GM20431 (cell line): ENCODE results near the gene CAT.

ENCODE experiments used
- in situ Hi-C: fragments of 300-500 bp; cut with MseI, MboI; formaldehyde crosslinking; loops from one replicate; pipeline ENCODE4 v1.15.0; 2020; ENCODE audit warnings: low sequenced_read_pairs; ENCODE audit not compliant: unreplicated experiment

The CAT gene

GRCh38 chr11:34512840-34513681 is 74.3 kb downstream of the CAT start:
- in situ Hi-C loops, result no loop called here

DNA sequence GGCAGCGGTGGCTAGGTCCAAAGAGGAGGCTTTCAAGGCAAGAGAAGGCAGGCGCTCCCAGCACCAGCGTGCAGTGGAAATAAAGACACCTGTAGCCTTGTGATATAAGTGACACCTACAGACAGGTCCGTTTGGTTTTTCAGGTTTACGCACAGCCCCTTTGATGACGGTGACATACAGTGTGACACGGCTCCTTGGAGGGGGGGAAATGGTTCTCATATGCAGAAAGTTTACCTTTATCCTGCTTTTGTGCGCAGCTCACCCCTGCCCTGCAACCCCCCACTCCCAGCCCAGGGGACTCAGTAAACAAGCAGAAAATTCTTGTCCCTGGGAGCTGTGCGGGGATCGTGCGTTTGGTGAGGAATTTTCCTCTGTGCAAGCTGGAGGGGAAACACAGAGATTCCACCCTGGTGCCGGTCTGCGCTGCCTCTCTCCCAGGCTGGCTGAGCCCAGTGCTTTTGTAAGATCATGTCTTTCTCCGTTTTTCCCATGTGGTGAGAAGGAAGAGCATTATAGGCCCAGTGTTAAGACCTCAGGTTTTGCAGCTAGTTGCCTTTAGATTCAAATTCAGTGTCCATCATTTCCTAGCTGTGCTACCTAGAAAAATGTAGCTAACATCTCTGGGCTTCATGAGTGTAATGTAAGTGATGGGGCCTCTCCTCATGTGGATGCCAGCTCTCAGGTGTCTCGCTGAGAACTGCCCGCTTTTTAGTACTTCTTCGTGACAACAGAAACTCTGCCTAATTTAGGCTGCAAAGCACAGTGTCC is 75.1 kb downstream of the CAT start, which contains the start of gene ELF5:
ELF5 (minus strand) TSS at position 113 of the 768 bp plus-strand sequence. CDS start 8,045 bp downstream, outside the sequence.
- in situ Hi-C loops, result no loop called here

DNA sequence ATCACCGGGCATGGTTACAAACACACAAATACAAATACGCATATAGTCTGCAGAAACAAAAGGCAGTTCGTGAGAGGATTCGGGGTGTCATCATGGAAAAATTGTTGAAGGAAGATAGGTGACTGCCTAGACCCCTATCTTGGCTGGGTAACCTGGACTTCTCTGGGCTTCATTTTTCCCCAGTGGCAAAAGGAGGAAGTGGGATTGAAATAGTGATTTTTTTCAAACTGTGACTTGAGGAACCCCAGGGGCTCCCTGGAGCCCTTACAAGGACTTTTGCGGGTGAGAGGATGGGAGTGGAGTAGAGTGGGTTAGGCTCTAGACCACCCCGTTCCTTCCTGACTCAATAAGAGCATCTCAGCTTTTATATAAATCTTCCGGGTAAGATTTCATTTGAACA is 75.9 kb downstream of the CAT start:
- in situ Hi-C loops, result no loop called here

- in situ Hi-C loops, result no loop called here
These were observed 77.7 kb downstream of the CAT start for GRCh38 chr11:34516247-34517040.

GRCh38 chr11:34519595-34520235 is 81.0 kb downstream of the CAT start:
- in situ Hi-C loops, result no loop called here

DNA sequence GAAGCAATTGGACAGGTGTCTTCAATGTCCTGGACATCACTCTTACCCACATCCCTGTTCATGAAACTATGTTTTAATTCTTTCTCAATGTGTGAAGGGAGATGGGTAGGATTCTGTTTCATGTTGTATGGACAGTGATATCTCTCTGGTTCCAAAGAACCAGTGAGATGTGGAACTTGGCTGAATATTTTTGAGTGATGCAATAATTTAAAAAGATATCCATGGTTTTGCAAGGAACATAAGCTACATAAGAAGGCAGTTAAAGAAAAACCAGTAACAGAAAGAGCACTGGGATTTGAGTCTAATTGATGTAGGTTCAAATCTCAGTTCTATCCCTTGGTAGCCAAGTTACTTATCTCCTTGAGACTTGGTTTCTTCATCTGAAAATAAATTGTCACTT is 82.5 kb downstream of the CAT start:
- in situ Hi-C loops, result no loop called here
